Breast epithelium (tissue), 4 donors: ENCODE results near the gene TNFRSF6B. TPM values are rescaled to one million over a fixed set of nuclear protein-coding genes. Genes with fewer than 3 reads are reported as not detected.

Experiments used
- DNase-seq, 2 donors: peaks; one replicate each; pipeline ENCODE4 v3.0.0-alpha.2; 2019; ENCODE audit warnings: low spot score in 2 of 2
- H3K27ac ChIP-seq, 2 donors: fragments of 200-600 bp; sonication (generic) in 1 of 2; one replicate each; pipeline ENCODE4 v1.5.1; 2016 to 2019; ENCODE audit warnings: mild to moderate bottlenecking in 1 of 2
- H3K27me3 ChIP-seq, 2 donors: fragments of 200-600 bp; sonication (generic) in 1 of 2; one replicate each; pipeline versions ENCODE4 v1.5.1 to v1.6.0; 2017 to 2019; ENCODE audit warnings: control low read depth in 1 of 2, mild to moderate bottlenecking in 1 of 2
- H3K36me3 ChIP-seq: fragments of 200-600 bp; one replicate; pipeline ENCODE4 v1.5.1; 2019
- H3K4me1 ChIP-seq, 2 donors: fragments of 200-600 bp; sonication (generic); one replicate each; pipeline ENCODE4 v1.5.1; 2016 to 2019; ENCODE audit warnings: control low read depth in 1 of 2
- H3K4me3 ChIP-seq, 3 donors: fragments of 200-600 bp; sonication (generic); 1 replicate in 2 of 3; 2 replicates in 1 of 3; pipeline ENCODE4 v1.5.1; 2016 to 2019; ENCODE audit warnings: mild to moderate bottlenecking in 3 of 3, moderate library complexity in 2 of 3
- H3K9me3 ChIP-seq, 2 donors: fragments of 200-600 bp; sonication (generic) in 1 of 2; one replicate each; pipeline ENCODE4 v1.5.1; 2016 to 2019; ENCODE audit warnings: control low read depth in 1 of 2
- POLR2A ChIP-seq: fragments of 450-650 bp; IDR thresholded peaks from one replicate; pipeline ENCODE4 v1.6.1; 2016; ENCODE audit warnings: antibody characterized with exemption, mild to moderate bottlenecking, moderate library complexity
- POLR2AphosphoS5 ChIP-seq, 3 donors: sonication (generic); formaldehyde crosslinking; IDR thresholded peaks; one replicate each; pipeline ENCODE4 v1.6.1; 2017; ENCODE audit warnings: antibody characterized with exemption in 3 of 3
- intact Hi-C: fragments of 100-400 bp; cut with DNase I; formaldehyde crosslinking; loops from one replicate; pipeline ENCODE4 v1.15.1; 2023; ENCODE audit warnings: low total_unique reads
- total RNA-seq, 3 donors: library from RNA; depleted of rRNA; stranded (reverse); fragments of >200 nt; gene quantifications; one replicate each; pipeline ENCODE4 v1.1.0, GENCODE V29; 2016
- TF ChIP-seq, protein P1 (sequence below), 3 donors: fragments of 450-650 bp; IDR thresholded peaks; one replicate each; pipeline ENCODE4 v1.5.1; 2016 to 2017; ENCODE audit warnings: antibody characterized with exemption in 3 of 3, mild to moderate bottlenecking in 3 of 3, moderate library complexity in 3 of 3

TNFRSF6B gene
- total RNA-seq, 3 donors from 2014 or later: 2.8 to 40.0 (median 7.4) TPM

GRCh38 chr20:63682384-63683139, 13.9 kb upstream of the TNFRSF6B start:
- peak overlapping the region in 1 of 3 donors; percentile 37 for H3K4me3 ChIP-seq

GRCh38 chr20:63685269-63686026, 11.0 kb upstream of the TNFRSF6B start:
- peak overlapping the region; percentile 45 to 96 for H3K27ac ChIP-seq
- TF ChIP-seq POLR2A: no peak
- TF ChIP-seq, protein P1, sequence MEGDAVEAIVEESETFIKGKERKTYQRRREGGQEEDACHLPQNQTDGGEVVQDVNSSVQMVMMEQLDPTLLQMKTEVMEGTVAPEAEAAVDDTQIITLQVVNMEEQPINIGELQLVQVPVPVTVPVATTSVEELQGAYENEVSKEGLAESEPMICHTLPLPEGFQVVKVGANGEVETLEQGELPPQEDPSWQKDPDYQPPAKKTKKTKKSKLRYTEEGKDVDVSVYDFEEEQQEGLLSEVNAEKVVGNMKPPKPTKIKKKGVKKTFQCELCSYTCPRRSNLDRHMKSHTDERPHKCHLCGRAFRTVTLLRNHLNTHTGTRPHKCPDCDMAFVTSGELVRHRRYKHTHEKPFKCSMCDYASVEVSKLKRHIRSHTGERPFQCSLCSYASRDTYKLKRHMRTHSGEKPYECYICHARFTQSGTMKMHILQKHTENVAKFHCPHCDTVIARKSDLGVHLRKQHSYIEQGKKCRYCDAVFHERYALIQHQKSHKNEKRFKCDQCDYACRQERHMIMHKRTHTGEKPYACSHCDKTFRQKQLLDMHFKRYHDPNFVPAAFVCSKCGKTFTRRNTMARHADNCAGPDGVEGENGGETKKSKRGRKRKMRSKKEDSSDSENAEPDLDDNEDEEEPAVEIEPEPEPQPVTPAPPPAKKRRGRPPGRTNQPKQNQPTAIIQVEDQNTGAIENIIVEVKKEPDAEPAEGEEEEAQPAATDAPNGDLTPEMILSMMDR (IDR thresholded peaks at IDR 0.05): no peak
- TF ChIP-seq POLR2AphosphoS5 (IDR thresholded peaks at IDR 0.05): no peak
- H3K4me1 ChIP-seq: peaks cover 8 to 18% of the 10 kb centered on the region in 2 donors
- no peaks in the 10 kb centered on the region for H3K36me3 ChIP-seq
- intact Hi-C loops: no loop called here
- no peaks in the 10 kb centered on the region for H3K9me3 ChIP-seq
- no peak for DNase-seq
- no peaks in the 10 kb centered on the region for H3K27me3 ChIP-seq
- no peak overlapping the region for H3K4me3 ChIP-seq

More at GRCh38 chr20:63682384-63683139, 13.9 kb upstream of the TNFRSF6B start:
- Histone ChIP-seq H3K27me3 (no peaks in the 10 kb centered on the region), H3K4me1 (peaks cover 8 to 18% of the 10 kb centered on the region in 2 donors), H3K9me3 (no peaks in the 10 kb centered on the region), H3K27ac (peak overlapping the region; percentile 79 to 95), H3K36me3 (no peaks in the 10 kb centered on the region)
- intact Hi-C loops: no loop called here
- TF ChIP-seq POLR2A (no peak), POLR2AphosphoS5 (IDR thresholded peaks at IDR 0.05) (peak in 2 of 3 donors; percentile 67 to 70)
- peak; percentile 72 to 74 for DNase-seq

DNA sequence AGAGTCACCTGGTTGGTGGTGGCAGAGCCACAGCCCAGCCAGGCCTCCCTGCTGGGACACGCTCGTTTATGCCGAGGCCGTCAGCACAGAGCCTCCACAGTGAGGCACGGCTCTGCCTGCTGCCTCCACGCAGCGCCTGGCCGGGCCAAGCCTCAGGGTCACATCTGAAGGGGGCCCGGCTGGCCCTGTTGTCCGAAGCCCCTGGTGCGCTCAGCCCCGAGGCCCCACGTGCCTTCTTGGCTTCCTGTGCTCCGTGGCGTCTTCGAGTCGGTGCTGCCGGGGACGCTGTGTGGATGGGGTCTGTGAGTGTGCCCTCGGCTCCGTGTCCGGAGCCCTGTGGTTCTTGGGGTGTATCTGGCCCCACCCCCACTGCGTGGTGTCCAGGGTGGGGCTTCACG, 10.4 kb upstream of the TNFRSF6B start:
- TF ChIP-seq POLR2AphosphoS5 (IDR thresholded peaks at IDR 0.05): no peak
- TF ChIP-seq, protein P1 (IDR thresholded peaks at IDR 0.05): no peak
- no peak for TF ChIP-seq POLR2A
- no peaks in the 10 kb centered on the region for H3K36me3 ChIP-seq
- no peak for DNase-seq
- H3K27me3 ChIP-seq: no peaks in the 10 kb centered on the region
- H3K4me1 ChIP-seq: peaks cover 8 to 18% of the 10 kb centered on the region in 2 donors
- peak overlapping the region in 1 of 3 donors; percentile 39 for H3K4me3 ChIP-seq
- intact Hi-C loops: no loop called here
- peak overlapping the region; percentile 45 to 96 for H3K27ac ChIP-seq
- no peaks in the 10 kb centered on the region for H3K9me3 ChIP-seq

DNA sequence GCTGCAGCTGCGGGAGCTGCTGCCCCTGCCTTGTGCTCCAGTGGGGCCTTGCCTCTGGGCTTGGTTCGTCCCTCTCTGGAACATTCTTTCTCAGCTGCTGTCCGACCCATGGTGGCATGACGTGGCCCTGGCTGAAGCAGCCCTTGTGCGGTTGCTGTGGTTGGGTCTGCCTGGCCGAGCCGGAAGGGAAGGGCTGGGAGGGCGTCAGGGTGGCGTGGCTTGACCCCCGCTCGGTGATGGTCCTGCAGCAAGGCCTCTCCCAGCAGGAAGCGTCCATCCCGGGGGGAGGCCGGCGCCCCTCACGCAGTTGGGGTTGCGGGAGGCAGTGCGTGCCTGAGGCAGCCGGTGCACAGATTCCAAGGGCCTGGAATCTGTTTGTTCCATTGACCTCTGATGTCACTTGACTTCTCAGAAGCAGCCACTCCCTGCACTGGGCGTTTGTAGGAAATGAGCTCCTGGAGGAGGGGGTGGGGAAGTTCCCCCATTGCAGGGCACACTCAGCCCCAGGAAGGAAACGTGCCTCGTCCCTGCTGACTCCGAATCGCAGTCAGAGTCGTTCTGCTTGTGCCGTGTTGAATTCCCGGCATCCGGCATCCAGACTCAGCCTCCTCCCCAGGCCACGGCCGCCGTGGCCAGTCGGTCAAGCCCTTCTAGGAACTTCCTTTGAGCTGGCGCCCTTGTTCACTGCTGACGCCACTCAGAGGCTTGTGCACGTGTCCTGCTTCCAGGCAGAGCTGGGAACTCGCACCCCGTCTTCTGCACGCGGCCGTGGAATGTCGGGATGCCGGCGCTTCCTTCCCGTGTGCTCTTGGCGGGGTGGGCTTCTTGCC, 9.7 kb upstream of the TNFRSF6B start:
- Histone ChIP-seq H3K4me3 (peak overlapping the region in 2 of 3 donors; percentile 2 to 39), H3K27ac (peak overlapping the region; percentile 45 to 96), H3K4me1 (peaks cover 8 to 18% of the 10 kb centered on the region in 2 donors), H3K27me3 (no peaks in the 10 kb centered on the region), H3K9me3 (no peaks in the 10 kb centered on the region), H3K36me3 (no peaks in the 10 kb centered on the region)
- no peak for DNase-seq
- intact Hi-C loops: no loop called here
- TF ChIP-seq, protein P1 (IDR thresholded peaks at IDR 0.05): no peak
- TF ChIP-seq POLR2AphosphoS5 (IDR thresholded peaks at IDR 0.05) (peak in 2 of 3 donors; percentile 81 to 88), POLR2A (no peak)
